ENCODE measurements around the gene CFAP97D1.
A peak's percentile ranks its signal among the peaks of the same experiment; 100 is the strongest.

Gene CFAP97D1

GRCh38 chr17:43830510-43831140, 50.4 kb downstream of the CFAP97D1 start:
- no peak for DNase-seq

- no peak for DNase-seq
Measured at GRCh38 chr17:43831633-43832032, 51.4 kb downstream of the CFAP97D1 start.

GRCh38 chr17:43832168-43832975, 52.1 kb downstream of the CFAP97D1 start:
- no peak for DNase-seq

- DNase-seq = peak; percentile 12 to 28
Measured at GRCh38 chr17:43832976-43833829, 53.0 kb downstream of the CFAP97D1 start, which contains the start of gene MPP3. Gene MPP3, minus strand, starts transcription at chr17:43833146. Its CDS starts 1,240 bp downstream, at chr17:43831906.

GRCh38 chr17:43834106-43834505, 53.9 kb downstream of the CFAP97D1 start:
- DNase-seq = no peak

Data from Kasumi-1 (cell line).